Right lobe of liver (tissue), 4 donors: ENCODE results near the gene HMGN4.

Experiments
- CTCF ChIP-seq, 4 donors: fragments of 200-600 bp in 3 of 4; fragments of 450-650 bp in 1 of 4; IDR thresholded peaks; one replicate each; pipeline versions ENCODE4 v1.5.1 to v1.8.0; 2016 to 2022; ENCODE audit warnings: antibody characterized with exemption in 4 of 4, mild to moderate bottlenecking in 2 of 4
- POLR2A ChIP-seq: fragments of 450-650 bp; IDR thresholded peaks from one replicate; pipeline ENCODE4 v1.6.1; 2017; ENCODE audit warnings: antibody characterized with exemption, mild to moderate bottlenecking
- donor health status: DM: no; HTN: no; CAD: no.
- donor health status: DM: no; HTN: no; CAD: no.
- donor health status: DM: no; HTN: yes; CAD: no.

- TF ChIP-seq CTCF (IDR thresholded peaks at IDR 0.05) (no peak), POLR2A (no peak)
Observed at GRCh38 chr6:26581164-26581915, 43.2 kb downstream of the HMGN4 start.
